HG03469 (cell line): Measurements from ENCODE around the gene CLCF1.
"Not testable (repeated sequence)": the region's sequence is repeated elsewhere in the genome, so short reads cannot be mapped to it uniquely, and the experiment has no call there.

Source experiments
- ATAC-seq: cut with Tn5 transposase; IDR thresholded peaks from one replicate; pipeline ENCODE4 v1.9.1; 2021; ENCODE audit warnings: mild to moderate bottlenecking, moderate library complexity, moderate number of reproducible peaks; ENCODE audit not compliant: unreplicated experiment

The CLCF1 gene

DNA sequence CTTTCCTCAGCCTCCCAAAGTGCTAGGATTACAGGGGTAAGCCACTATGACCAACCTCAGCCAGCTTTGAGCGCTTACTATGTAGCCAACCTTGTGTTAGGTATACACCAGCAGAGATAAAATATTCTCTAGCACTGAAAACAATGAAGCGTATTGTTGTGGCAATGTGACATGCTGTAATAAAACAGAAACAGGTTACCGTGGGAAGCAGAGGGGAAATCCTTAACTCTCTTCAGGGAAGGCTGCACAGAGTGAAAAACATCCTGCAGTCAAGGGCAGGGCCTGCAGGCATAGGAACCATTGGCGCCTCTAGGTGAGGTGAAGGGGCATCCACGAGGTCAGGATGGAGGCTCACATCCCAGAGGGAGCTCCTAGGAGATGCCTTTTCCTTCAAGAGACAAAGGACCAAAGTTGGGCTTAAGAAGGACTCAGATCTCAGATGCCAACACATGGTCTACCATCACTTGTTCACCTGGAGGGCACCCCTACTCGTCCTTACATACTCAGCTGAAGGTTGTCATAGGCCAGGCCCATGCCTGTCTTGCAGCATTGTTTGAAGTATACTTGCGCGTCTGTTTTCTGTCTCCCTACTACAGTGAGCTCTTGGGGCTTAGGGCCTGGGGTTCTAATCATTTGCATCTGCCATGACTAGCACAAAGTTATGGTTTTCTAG, 28.0 kb downstream of the CLCF1 start:
- ATAC-seq = no peak

- no peak for ATAC-seq
These were observed 29.1 kb downstream of the CLCF1 start for GRCh38 chr11:67344264-67344663.

DNA sequence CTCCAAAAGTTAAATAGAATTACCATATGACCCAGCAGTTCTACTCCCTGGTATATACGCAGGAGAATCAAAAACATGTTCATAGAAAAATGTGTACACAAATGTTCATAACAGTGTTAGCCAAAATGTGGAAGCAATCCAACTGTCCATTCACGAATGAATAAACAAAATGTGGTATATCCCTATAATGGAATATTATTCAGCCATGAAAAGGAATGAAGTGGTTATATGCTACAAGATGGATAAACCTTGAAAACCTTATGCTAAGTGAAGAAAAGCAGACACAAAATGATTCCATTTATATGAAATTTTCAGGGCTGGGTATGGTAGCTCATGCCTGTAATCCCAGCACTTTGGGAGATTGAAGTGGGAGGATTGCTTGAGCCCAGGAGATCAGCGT, 36.1 kb downstream of the CLCF1 start:
- ATAC-seq = no peak

DNA sequence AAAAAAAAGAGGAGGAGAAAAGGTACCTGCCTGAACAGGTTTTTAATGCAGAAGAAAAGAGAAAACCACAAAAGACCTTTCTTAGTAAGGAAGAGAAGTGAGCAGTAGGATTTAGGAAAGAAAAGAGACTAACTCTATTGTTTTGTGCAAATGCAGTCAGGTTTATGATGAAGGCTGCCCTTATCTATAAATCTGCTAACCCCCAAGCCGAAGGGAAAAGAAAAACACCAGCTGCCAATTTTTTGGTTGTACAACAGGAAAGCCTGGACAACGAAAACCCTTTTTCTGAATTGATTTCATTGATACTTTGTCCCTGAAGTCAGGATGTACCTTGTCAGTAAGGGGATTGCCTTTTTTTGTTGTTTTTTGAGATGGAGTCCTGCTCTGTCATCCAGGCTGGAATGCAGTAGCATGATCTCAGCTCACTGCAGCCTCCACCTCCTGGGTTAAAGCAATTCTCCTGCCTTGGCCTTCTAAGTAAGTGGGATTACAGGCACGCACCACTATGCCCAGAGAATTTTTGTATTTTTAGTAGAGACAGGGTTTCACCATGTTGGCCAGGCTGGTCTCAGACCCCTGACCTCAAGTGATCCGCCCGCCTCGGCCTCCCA, 41.2 kb downstream of the CLCF1 start:
- no peak for ATAC-seq

DNA sequence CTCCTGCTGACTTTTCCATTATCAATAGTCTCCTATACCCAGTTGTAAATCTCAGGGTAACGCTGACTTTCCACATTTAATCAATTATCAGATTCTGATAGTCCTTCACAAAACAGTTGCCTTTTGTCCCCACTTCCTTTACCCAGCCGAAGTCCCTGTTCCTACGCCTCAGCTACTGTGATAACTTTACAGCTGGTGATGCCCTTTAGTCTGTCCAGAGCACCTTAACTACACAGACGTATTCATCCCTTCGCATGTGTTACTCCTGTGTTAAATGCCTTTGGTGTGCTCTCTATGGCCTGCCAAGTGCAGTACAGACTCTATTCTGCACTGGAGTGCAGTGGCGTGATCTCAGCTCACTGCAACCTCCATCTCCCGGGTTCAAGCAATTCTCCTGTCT, 49.9 kb downstream of the CLCF1 start:
- ATAC-seq = no peak

DNA sequence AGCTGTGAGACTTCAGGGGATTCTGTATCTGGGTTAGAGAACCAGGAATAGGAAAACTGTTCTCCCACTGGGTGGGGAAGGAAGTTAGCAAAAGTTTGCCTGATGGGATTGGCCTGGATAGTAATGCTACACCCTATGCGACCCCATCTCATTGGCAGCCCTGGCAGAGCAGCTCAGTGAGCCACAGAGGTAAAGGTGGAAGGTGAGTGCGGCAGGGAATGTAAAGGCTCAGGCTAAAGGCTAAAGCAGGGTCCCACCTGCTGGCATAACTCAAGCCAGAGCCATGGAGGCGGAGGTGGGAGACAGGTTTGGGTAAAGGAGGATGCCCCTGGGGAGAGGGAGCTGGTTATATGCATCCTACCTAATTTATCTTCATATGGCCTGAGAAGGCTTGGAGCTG, 51.3 kb downstream of the CLCF1 start:
- no peak for ATAC-seq

GRCh38 chr11:67321313-67321871, 52.0 kb downstream of the CLCF1 start:
- no peak for ATAC-seq

- no peak for ATAC-seq
These were observed 52.7 kb downstream of the CLCF1 start for GRCh38 chr11:67320691-67321090.

GRCh38 chr11:67320011-67320410, 53.4 kb downstream of the CLCF1 start:
- ATAC-seq = no peak

GRCh38 chr11:67318876-67319275, 54.5 kb downstream of the CLCF1 start:
- not testable (repeated sequence) for ATAC-seq

DNA sequence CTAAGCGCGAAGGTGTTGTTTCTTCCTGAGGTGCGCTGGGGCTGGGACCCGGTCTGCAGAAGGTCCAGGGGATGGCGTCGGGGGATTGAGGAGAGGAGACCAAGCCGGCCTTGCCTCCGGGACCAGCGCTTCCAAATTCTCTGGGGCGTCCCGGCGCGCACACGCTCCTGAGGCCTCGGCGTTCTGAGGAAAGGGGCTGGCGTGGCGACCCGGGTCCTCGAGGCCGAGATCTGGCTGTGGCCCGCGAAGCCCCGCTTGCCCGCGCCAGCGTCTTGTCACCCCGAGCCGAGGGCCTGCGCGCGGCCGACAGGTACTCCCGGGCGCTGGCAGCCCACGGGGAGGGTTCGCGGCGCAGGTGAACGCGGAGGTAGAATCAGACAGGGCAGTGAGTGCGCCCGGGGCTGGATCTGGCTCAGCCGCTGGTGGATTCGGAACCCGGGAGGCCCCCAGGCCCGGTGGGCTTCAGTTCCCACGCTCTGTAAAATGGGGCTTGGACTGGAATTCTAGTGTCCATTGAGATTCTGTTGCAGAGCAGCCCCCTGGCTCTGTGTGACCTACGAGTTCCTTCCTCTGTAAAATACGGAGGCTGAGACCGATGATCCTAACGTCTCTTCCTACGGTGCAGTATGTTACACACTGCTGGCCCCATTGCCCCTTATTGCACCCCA, 55.4 kb downstream of the CLCF1 start:
- no peak for ATAC-seq

DNA sequence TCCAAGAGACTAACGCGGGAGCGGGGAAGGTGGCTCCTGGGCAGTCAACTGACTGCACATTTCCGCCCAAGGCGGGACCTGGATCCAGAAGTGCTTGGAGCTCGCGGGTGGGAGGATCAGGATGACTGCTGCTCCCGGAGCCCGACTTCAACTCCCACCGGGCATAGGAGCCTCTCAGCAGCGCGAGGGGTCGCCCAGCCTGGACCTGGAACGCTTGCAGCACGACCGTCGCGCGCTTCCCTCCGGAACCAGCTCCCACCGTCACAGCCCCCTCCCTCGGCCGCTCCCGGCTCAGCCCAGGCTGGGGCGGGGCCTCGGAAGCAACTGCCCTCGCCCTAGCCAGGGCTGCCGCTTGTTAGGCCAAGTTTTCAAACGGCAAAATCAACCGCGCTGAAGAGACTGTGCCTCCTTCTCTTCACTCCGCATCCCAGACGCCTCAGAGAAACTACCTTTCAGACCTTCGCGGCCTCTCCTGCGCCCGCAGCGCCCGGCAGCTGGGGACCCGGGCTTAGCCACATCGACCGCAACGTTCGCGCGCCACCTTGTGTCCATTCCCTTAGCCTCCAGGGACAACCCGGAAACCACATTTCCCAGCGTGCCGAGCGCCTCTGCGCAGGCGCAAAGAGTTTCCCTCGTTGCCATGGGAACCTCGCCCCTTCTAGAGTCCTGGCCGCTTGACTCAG, 56.1 kb downstream of the CLCF1 start:
- no peak for ATAC-seq

- ATAC-seq = no peak
These were observed 56.6 kb downstream of the CLCF1 start for GRCh38 chr11:67316882-67317204.

- no peak for ATAC-seq
These were observed 58.0 kb downstream of the CLCF1 start for GRCh38 chr11:67315325-67315909.

GRCh38 chr11:67314218-67314617, 59.2 kb downstream of the CLCF1 start:
- no peak for ATAC-seq
